IMR-90 (cell line): Measurements from ENCODE around the gene CELSR2. TPM values are rescaled to one million over a fixed set of nuclear protein-coding genes. Genes with fewer than 3 reads are reported as not detected.
A peak's percentile ranks its signal among the peaks of the same experiment; 100 is the strongest.

Experiments used
- ATAC-seq: fragments of 200-7000 bp; cut with Tn5 transposase; 2 replicates; pipeline ENCODE4 v1.9.1; 2020; ENCODE audit warnings: low read depth, mild to moderate bottlenecking, moderate library complexity
- BruUV-seq: library from RNA; stranded (reverse); fragments of 400-500 nt; replicated peaks from 2 replicates; lab custom pipeline; 2021; lab: Mats Ljungman, UMichigan
- CTCF ChIA-PET: fragments of 300-600 bp; formaldehyde crosslinking; extraction: SDS; loops from one replicate; lab custom pipeline; 2021; ENCODE audit warnings: antibody characterized with exemption; lab: Yijun Ruan, JAX
- POLR2A ChIA-PET: fragments of 300-600 bp; sonication (Branson Sonifier 250); formaldehyde crosslinking; loops from one replicate; lab custom pipeline; 2022; ENCODE audit warnings: antibody characterized with exemption; ENCODE audit not compliant: unreplicated experiment; lab: Charles Lee
- DNase-seq: peaks from one replicate; pipeline ENCODE4 v3.0.0; 2013
- H2AFZ ChIP-seq: replicated peaks from 2 replicates; pipeline ENCODE3; 2013; ENCODE audit warnings: low read length, mild to moderate bottlenecking; ENCODE audit not compliant: poor library complexity
- H2AK5ac ChIP-seq: 2 replicates; pipeline ENCODE4 v1.6.1; 2013; ENCODE audit warnings: low read depth, low read length, inconsistent platforms
- H2AK9ac ChIP-seq: replicated peaks from 2 replicates; pipeline ENCODE3; 2013; ENCODE audit warnings: mild to moderate bottlenecking, low read depth, low read length, moderate library complexity; ENCODE audit not compliant: poor library complexity
- H2BK120ac ChIP-seq: 2 replicates; pipeline ENCODE4 v1.6.1; 2013; ENCODE audit warnings: low read depth, low read length, inconsistent platforms
- H2BK15ac ChIP-seq: 3 replicates; pipeline ENCODE4 v1.6.1; 2013; ENCODE audit warnings: low read depth, low read length, inconsistent platforms
- H2BK20ac ChIP-seq: 2 replicates; pipeline ENCODE4 v1.6.1; 2013; ENCODE audit warnings: low read depth, mild to moderate bottlenecking, inconsistent platforms, low read length, moderate library complexity
- H2BK5ac ChIP-seq: 2 replicates; pipeline ENCODE4 v1.6.1; 2013; ENCODE audit warnings: mild to moderate bottlenecking, low read depth, low read length, inconsistent platforms; ENCODE audit not compliant: poor library complexity, severe bottlenecking
- H3K14ac ChIP-seq: replicated peaks from 2 replicates; pipeline ENCODE4 v1.6.1; 2013; ENCODE audit warnings: low read depth, low read length, inconsistent platforms
- H3K18ac ChIP-seq: 2 replicates; pipeline ENCODE4 v1.6.1; 2013; ENCODE audit warnings: low read depth, low read length, control low read depth
- H3K23ac ChIP-seq: 2 replicates; pipeline ENCODE4 v1.6.1; 2013; ENCODE audit warnings: low read depth, low read length, inconsistent platforms
- H3K27ac ChIP-seq: 2 replicates; pipeline ENCODE4 v1.5.1; 2013; ENCODE audit warnings: mild to moderate bottlenecking, control low read depth, low read length; ENCODE audit not compliant: insufficient read depth
- H3K27me3 ChIP-seq: 2 replicates; pipeline ENCODE4 v1.6.1; 2013; ENCODE audit warnings: low read length; ENCODE audit not compliant: control insufficient read depth, insufficient read depth
- H3K36me3 ChIP-seq: 2 replicates; pipeline ENCODE4 v1.6.1; 2013; ENCODE audit warnings: low read length, mixed read lengths; ENCODE audit not compliant: control insufficient read depth, insufficient read depth
- H3K4ac ChIP-seq: 2 replicates; pipeline ENCODE4 v1.6.1; 2013; ENCODE audit warnings: low read depth, low read length, inconsistent platforms
- H3K4me1 ChIP-seq: 2 replicates; pipeline ENCODE4 v1.6.1; 2013; ENCODE audit warnings: low read length, mixed read lengths; ENCODE audit not compliant: control insufficient read depth, insufficient read depth
- H3K4me2 ChIP-seq: 2 replicates; pipeline ENCODE4 v1.6.1; 2013; ENCODE audit warnings: low read depth, mild to moderate bottlenecking, control low read depth, low read length, moderate library complexity
- H3K4me3 ChIP-seq: 2 replicates; pipeline ENCODE4 v1.5.1; 2013; ENCODE audit warnings: low read depth, mild to moderate bottlenecking, control low read depth, low read length, moderate library complexity; ENCODE audit not compliant: insufficient read depth
- H3K56ac ChIP-seq: 2 replicates; pipeline ENCODE4 v1.6.1; 2013; ENCODE audit warnings: low read length, inconsistent platforms; ENCODE audit not compliant: insufficient read depth; ENCODE audit errors: extremely low read depth
- H3K79me1 ChIP-seq, 2 experiments: 2 replicates each; pipeline ENCODE4 v1.6.1; 2013; ENCODE audit warnings: low read length in 2 of 2, inconsistent platforms in 1 of 2, low read depth in 1 of 2
- H3K9ac ChIP-seq: 2 replicates; pipeline ENCODE4 v1.6.1; 2013; ENCODE audit warnings: low read depth, low read length, control low read depth
- H3K9me1 ChIP-seq: 2 replicates; pipeline ENCODE4 v1.6.1; 2013; ENCODE audit warnings: low read length, inconsistent platforms; ENCODE audit not compliant: insufficient read depth
- H3K9me3 ChIP-seq: 2 replicates; pipeline ENCODE4 v1.6.1; 2013; ENCODE audit warnings: low read length; ENCODE audit not compliant: control insufficient read depth, insufficient read depth
- H4K20me1 ChIP-seq: 2 replicates; pipeline ENCODE4 v1.6.1; 2013; ENCODE audit warnings: low read length, inconsistent platforms; ENCODE audit not compliant: insufficient read depth
- H4K5ac ChIP-seq: 2 replicates; pipeline ENCODE4 v1.6.1; 2013; ENCODE audit warnings: mild to moderate bottlenecking, low read depth, low read length, control low read depth
- H4K8ac ChIP-seq, 2 experiments: 2 replicates each; pipeline ENCODE4 v1.6.1; 2013; ENCODE audit warnings: low read depth in 2 of 2, low read length in 2 of 2, control low read depth in 1 of 2, inconsistent platforms in 1 of 2
- H4K91ac ChIP-seq: 2 replicates; pipeline ENCODE4 v1.6.1; 2013; ENCODE audit warnings: low read depth, low read length, inconsistent platforms; ENCODE audit not compliant: insufficient read depth
- BHLHE40 ChIP-seq: fragments of 150-350 bp; IDR thresholded peaks from 2 replicates; pipeline ENCODE4 v1.6.1; 2016; ENCODE audit warnings: mild to moderate bottlenecking, low read depth, low read length
- CEBPB ChIP-seq: IDR thresholded peaks from 2 replicates; pipeline ENCODE4 v1.6.1; 2012; ENCODE audit warnings: low read depth, low read length, improper control_type of control experiment
- ELK1 ChIP-seq: fragments of 150-350 bp; IDR thresholded peaks from 2 replicates; pipeline ENCODE4 v1.6.1; 2016; ENCODE audit warnings: low read depth, mild to moderate bottlenecking, low read length, moderate library complexity, borderline replicate concordance
- FOS ChIP-seq: fragments of 150-350 bp; IDR thresholded peaks from 2 replicates; pipeline ENCODE4 v1.6.1; 2016; ENCODE audit warnings: low read depth, low read length
- MAFK ChIP-seq: IDR thresholded peaks from 2 replicates; pipeline ENCODE4 v1.6.1; 2012; ENCODE audit warnings: low read depth, low read length, improper control_type of control experiment
- MXI1 ChIP-seq: IDR thresholded peaks from 2 replicates; pipeline ENCODE4 v1.6.1; 2012; ENCODE audit warnings: low read depth, mild to moderate bottlenecking, low read length, moderate library complexity, borderline replicate concordance
- NFE2L2 ChIP-seq: fragments of 150-350 bp; IDR thresholded peaks from 2 replicates; pipeline ENCODE4 v1.6.1; 2016; ENCODE audit warnings: low read depth, mild to moderate bottlenecking, low read length
- RAD21 ChIP-seq: IDR thresholded peaks from 2 replicates; pipeline ENCODE4 v1.6.1; 2012; ENCODE audit warnings: low read length, improper control_type of control experiment
- RFX5 ChIP-seq: IDR thresholded peaks from 2 replicates; pipeline ENCODE4 v1.8.0; 2012; ENCODE audit warnings: low read depth, mild to moderate bottlenecking, low read length, moderate library complexity
- SMC3 ChIP-seq: fragments of 150-350 bp; IDR thresholded peaks from 2 replicates; pipeline ENCODE4 v1.6.1; 2016; ENCODE audit warnings: low read depth, mild to moderate bottlenecking, antibody characterized with exemption, low read length, moderate library complexity
- WGBS, 2 experiments: methylation state at CpG; one replicate each; pipeline versions ENCODE4 v1.1.5 to v1.1.7; 2013; ENCODE audit warnings: missing lambda C conversion rate in 2 of 2; ENCODE audit not compliant: insufficient read length in 1 of 2; ENCODE audit errors: extremely low coverage in 2 of 2; 5-methylcytosine and 5-hydroxymethylcytosine counted together
- dilution Hi-C: fragments of 300-500 bp; cut with HindIII; formaldehyde crosslinking; loops from one replicate; pipeline ENCODE4 v1.14.3; 2018; ENCODE audit warnings: low sequenced_read_pairs; ENCODE audit not compliant: unreplicated experiment
- in situ Hi-C: fragments of 300-500 bp; cut with MboI; formaldehyde crosslinking; loops from 3 replicates; pipeline ENCODE4 v1.14.3; 2019; ENCODE audit warnings: low sequenced_read_pairs, inconsistent platforms, mixed read lengths
- intact Hi-C: fragments of 100-400 bp; cut with micrococcal nuclease; formaldehyde crosslinking; loops from 2 replicates; pipeline ENCODE4 v1.10.0; 2022
- polyA plus RNA-seq, 3 experiments: library from polyadenylated mRNA; depleted of rRNA; stranded (reverse); fragments of >200 nt; gene quantifications; 2 replicates each; pipeline ENCODE4 v1.2.3, GENCODE V29; 2012; ENCODE audit warnings: low replicate concordance in 1 of 3
- total RNA-seq: library from RNA; depleted of rRNA; stranded (reverse); fragments of >200 nt; gene quantifications from 2 replicates; pipeline ENCODE4 v1.2.3, GENCODE V29; 2012
- TF ChIP-seq, protein P1 (sequence below): conservative IDR thresholded peaks from 2 replicates; pipeline ENCODE4 v1.5.1; 2012; ENCODE audit warnings: mild to moderate bottlenecking, low read depth, low read length, improper control_type of control experiment

CELSR2 gene
- total and polyA plus RNA-seq, 2 of the 4 experiments (the other 2 are of a cell fraction), result 1.3 to 5.3 TPM

GRCh38 chr1:109290998-109291397, 41.7 kb downstream of the CELSR2 start:
- no TSS peak for BruUV-seq
- Histone ChIP-seq H2BK120ac (0 out of 2 replicates have a peak overlapping the region, but pooled peaks have one; percentile 16), H3K14ac (no peak overlapping the region), H3K27me3 (no peaks in the 10 kb centered on the region), H4K5ac (no peak overlapping the region), H3K36me3 (no peaks in the 10 kb centered on the region), H3K4me1 (no peaks in the 10 kb centered on the region), H3K23ac (no peak overlapping the region), H3K4me3 (no peak overlapping the region), H2BK5ac (no peak overlapping the region), H3K79me1 (no peaks in the 10 kb centered on the region), H4K8ac (no peak overlapping the region), H2AK5ac (no peak overlapping the region; the same call in 1 of the 2 replicates), H3K4ac (no peak overlapping the region), H3K9me3 (no peaks in the 10 kb centered on the region), H4K20me1 (no peaks in the 10 kb centered on the region), H4K91ac (no peak overlapping the region), H3K4me2 (no peak overlapping the region), H3K27ac (no peak overlapping the region), H2BK20ac (no peak overlapping the region), H3K18ac (no peak overlapping the region), H2AK9ac (no peak overlapping the region), H3K9ac (no peak overlapping the region), H3K9me1 (peaks cover 3% of the 10 kb centered on the region; the same call in 1 of the 2 replicates), H2BK15ac (no peak overlapping the region), H3K56ac (no peak overlapping the region), H2AFZ (peak overlapping the region; percentile 1)
- intact Hi-C loops (no loop called here), in situ Hi-C loops (no loop called here), dilution Hi-C loops (no loop called here)
- DNase-seq, result no peak
- no peak for ATAC-seq
- TF ChIP-seq NFE2L2, result no peak
- TF ChIP-seq RFX5, result no peak
- no peak for TF ChIP-seq FOS
- TF ChIP-seq SMC3, result no peak
- no peak for TF ChIP-seq MAFK
- TF ChIP-seq, protein P1, sequence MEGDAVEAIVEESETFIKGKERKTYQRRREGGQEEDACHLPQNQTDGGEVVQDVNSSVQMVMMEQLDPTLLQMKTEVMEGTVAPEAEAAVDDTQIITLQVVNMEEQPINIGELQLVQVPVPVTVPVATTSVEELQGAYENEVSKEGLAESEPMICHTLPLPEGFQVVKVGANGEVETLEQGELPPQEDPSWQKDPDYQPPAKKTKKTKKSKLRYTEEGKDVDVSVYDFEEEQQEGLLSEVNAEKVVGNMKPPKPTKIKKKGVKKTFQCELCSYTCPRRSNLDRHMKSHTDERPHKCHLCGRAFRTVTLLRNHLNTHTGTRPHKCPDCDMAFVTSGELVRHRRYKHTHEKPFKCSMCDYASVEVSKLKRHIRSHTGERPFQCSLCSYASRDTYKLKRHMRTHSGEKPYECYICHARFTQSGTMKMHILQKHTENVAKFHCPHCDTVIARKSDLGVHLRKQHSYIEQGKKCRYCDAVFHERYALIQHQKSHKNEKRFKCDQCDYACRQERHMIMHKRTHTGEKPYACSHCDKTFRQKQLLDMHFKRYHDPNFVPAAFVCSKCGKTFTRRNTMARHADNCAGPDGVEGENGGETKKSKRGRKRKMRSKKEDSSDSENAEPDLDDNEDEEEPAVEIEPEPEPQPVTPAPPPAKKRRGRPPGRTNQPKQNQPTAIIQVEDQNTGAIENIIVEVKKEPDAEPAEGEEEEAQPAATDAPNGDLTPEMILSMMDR, result no peak
- no peak for TF ChIP-seq BHLHE40
- no peak for TF ChIP-seq ELK1
- no peak for TF ChIP-seq RAD21
- TF ChIP-seq MXI1, result no peak
- TF ChIP-seq CEBPB, result no peak
- ChIA-PET POLR2A (no interaction called here), CTCF (no interaction called here)
- WGBS, 2 experiments, result 57% methylated on average over 1 of the region's 6 CpGs; no CpG with 5 or more reads in 1 of the 2 experiments
